Measurements from ENCODE around the gene NDUFAF4. TPM values are rescaled to one million over a fixed set of nuclear protein-coding genes. Genes with fewer than 3 reads are reported as not detected.

NDUFAF4 gene
- total and polyA plus RNA-seq, 2 experiments from 2014 or later, result 35.1 to 233 TPM

DNA sequence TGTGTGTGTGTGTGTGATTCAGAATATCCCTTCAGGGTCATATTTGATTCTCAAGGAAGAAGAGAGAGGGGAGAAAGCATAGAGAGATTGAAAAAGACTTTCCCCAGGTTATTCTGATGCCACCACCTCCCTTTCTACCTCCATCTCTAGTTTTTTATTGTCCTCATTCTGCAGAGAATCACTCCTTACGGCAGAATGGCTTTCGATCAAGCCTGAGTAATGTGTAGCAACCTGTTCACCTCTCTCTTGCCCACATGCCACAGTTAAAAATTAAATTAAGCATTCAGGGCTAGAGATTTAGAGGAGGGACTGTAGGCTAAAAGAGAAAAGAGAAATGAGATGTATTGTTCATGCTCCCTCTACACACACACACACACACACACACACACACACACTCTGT is 45.0 kb upstream of the NDUFAF4 start:
- H3K4me1 ChIP-seq (ENCODE audit: insufficient read depth), result no peaks in the 10 kb centered on the region
- no peaks in the 10 kb centered on the region for H3F3A ChIP-seq (replicated peaks; ENCODE audit: low read depth)
- H3K79me2 ChIP-seq (replicated peaks; ENCODE audit: insufficient read depth), result no peaks in the 10 kb centered on the region
- no peaks in the 10 kb centered on the region for H3K9me2 ChIP-seq (ENCODE audit: insufficient read depth)
- Mint-ChIP-seq H3K27ac (no peak overlapping the region), H3K4me1 (peaks cover 7% of the 10 kb centered on the region; the same call in 2 of the 3 replicates), H3K9me3 (no peaks in the 10 kb centered on the region), H3K36me3 (ENCODE audit: low read depth) (no peaks in the 10 kb centered on the region), H3K4me3 (no peak overlapping the region), H3K27me3 (ENCODE audit: insufficient read depth, low read depth, poor library complexity) (no peaks in the 10 kb centered on the region)
- no peak for ATAC-seq
- H3K27me3 ChIP-seq (ENCODE audit: insufficient read depth), result no peaks in the 10 kb centered on the region
- no peak for DNase-seq (ENCODE audit: low spot score)
- no peak overlapping the region for H3K4me2 ChIP-seq
- H3K4me3 ChIP-seq, result no peak overlapping the region
- H2AFZ ChIP-seq, result no peak overlapping the region
- no peak overlapping the region for H3K27ac ChIP-seq (ENCODE audit: low read depth)
- H3K36me3 ChIP-seq (ENCODE audit: insufficient read depth), result no peaks in the 10 kb centered on the region
- H4K20me1 ChIP-seq (replicated peaks; ENCODE audit: insufficient read depth), result no peaks in the 10 kb centered on the region
- no peak for TF ChIP-seq STAT1 (IDR thresholded peaks at IDR 0.05; ENCODE audit: unreplicated experiment)

DNA sequence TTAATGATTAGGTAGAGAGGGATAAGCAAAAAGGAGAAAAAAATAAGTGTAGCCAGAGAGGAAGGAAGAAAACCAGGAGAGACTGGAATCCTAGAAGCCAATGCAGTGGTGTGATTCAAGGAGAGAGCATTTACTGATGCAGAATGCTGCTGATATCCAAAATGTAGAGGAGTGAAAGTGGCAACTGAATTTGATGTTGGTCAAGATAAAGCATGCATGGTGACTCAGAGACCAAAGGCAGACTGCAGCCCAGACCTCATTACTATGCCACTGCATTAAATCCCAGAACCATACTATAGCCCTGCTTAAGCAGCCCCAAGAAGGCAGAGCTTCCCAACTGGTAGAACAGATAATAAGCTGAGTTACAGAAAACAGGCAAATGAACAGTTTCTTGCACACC is 42.6 kb upstream of the NDUFAF4 start:
- TF ChIP-seq, protein P1, sequence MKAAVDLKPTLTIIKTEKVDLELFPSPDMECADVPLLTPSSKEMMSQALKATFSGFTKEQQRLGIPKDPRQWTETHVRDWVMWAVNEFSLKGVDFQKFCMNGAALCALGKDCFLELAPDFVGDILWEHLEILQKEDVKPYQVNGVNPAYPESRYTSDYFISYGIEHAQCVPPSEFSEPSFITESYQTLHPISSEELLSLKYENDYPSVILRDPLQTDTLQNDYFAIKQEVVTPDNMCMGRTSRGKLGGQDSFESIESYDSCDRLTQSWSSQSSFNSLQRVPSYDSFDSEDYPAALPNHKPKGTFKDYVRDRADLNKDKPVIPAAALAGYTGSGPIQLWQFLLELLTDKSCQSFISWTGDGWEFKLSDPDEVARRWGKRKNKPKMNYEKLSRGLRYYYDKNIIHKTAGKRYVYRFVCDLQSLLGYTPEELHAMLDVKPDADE (IDR thresholded peaks at IDR 0.05), result no peak
- TF ChIP-seq, protein P2, sequence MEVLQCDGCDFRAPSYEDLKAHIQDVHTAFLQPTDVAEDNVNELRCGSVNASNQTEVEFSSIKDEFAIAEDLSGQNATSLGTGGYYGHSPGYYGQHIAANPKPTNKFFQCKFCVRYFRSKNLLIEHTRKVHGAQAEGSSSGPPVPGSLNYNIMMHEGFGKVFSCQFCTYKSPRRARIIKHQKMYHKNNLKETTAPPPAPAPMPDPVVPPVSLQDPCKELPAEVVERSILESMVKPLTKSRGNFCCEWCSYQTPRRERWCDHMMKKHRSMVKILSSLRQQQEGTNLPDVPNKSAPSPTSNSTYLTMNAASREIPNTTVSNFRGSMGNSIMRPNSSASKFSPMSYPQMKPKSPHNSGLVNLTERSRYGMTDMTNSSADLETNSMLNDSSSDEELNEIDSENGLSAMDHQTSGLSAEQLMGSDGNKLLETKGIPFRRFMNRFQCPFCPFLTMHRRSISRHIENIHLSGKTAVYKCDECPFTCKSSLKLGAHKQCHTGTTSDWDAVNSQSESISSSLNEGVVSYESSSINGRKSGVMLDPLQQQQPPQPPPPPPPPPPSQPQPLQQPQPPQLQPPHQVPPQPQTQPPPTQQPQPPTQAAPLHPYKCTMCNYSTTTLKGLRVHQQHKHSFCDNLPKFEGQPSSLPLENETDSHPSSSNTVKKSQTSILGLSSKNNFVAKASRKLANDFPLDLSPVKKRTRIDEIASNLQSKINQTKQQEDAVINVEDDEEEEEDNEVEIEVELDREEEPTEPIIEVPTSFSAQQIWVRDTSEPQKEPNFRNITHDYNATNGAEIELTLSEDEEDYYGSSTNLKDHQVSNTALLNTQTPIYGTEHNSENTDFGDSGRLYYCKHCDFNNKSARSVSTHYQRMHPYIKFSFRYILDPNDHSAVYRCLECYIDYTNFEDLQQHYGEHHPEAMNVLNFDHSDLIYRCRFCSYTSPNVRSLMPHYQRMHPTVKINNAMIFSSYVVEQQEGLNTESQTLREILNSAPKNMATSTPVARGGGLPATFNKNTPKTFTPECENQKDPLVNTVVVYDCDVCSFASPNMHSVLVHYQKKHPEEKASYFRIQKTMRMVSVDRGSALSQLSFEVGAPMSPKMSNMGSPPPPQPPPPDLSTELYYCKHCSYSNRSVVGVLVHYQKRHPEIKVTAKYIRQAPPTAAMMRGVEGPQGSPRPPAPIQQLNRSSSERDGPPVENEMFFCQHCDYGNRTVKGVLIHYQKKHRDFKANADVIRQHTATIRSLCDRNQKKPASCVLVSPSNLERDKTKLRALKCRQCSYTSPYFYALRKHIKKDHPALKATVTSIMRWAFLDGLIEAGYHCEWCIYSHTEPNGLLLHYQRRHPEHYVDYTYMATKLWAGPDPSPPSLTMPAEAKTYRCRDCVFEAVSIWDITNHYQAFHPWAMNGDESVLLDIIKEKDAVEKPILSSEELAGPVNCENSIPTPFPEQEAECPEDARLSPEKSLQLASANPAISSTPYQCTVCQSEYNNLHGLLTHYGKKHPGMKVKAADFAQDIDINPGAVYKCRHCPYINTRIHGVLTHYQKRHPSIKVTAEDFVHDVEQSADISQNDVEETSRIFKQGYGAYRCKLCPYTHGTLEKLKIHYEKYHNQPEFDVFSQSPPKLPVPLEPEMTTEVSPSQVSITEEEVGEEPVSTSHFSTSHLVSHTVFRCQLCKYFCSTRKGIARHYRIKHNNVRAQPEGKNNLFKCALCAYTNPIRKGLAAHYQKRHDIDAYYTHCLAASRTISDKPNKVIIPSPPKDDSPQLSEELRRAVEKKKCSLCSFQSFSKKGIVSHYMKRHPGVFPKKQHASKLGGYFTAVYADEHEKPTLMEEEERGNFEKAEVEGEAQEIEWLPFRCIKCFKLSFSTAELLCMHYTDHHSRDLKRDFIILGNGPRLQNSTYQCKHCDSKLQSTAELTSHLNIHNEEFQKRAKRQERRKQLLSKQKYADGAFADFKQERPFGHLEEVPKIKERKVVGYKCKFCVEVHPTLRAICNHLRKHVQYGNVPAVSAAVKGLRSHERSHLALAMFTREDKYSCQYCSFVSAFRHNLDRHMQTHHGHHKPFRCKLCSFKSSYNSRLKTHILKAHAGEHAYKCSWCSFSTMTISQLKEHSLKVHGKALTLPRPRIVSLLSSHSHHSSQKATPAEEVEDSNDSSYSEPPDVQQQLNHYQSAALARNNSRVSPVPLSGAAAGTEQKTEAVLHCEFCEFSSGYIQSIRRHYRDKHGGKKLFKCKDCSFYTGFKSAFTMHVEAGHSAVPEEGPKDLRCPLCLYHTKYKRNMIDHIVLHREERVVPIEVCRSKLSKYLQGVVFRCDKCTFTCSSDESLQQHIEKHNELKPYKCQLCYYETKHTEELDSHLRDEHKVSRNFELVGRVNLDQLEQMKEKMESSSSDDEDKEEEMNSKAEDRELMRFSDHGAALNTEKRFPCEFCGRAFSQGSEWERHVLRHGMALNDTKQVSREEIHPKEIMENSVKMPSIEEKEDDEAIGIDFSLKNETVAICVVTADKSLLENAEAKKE (CRISPR knock-in tag; IDR thresholded peaks at IDR 0.05), result no peak
- TF ChIP-seq, protein P3, sequence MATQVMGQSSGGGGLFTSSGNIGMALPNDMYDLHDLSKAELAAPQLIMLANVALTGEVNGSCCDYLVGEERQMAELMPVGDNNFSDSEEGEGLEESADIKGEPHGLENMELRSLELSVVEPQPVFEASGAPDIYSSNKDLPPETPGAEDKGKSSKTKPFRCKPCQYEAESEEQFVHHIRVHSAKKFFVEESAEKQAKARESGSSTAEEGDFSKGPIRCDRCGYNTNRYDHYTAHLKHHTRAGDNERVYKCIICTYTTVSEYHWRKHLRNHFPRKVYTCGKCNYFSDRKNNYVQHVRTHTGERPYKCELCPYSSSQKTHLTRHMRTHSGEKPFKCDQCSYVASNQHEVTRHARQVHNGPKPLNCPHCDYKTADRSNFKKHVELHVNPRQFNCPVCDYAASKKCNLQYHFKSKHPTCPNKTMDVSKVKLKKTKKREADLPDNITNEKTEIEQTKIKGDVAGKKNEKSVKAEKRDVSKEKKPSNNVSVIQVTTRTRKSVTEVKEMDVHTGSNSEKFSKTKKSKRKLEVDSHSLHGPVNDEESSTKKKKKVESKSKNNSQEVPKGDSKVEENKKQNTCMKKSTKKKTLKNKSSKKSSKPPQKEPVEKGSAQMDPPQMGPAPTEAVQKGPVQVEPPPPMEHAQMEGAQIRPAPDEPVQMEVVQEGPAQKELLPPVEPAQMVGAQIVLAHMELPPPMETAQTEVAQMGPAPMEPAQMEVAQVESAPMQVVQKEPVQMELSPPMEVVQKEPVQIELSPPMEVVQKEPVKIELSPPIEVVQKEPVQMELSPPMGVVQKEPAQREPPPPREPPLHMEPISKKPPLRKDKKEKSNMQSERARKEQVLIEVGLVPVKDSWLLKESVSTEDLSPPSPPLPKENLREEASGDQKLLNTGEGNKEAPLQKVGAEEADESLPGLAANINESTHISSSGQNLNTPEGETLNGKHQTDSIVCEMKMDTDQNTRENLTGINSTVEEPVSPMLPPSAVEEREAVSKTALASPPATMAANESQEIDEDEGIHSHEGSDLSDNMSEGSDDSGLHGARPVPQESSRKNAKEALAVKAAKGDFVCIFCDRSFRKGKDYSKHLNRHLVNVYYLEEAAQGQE (IDR thresholded peaks at IDR 0.05; ENCODE audit: unreplicated experiment), result no peak
- TF ChIP-seq JUNB (IDR thresholded peaks at IDR 0.05; ENCODE audit: unreplicated experiment) (no peak), EZH2phosphoT487 (IDR thresholded peaks at IDR 0.05; ENCODE audit: unreplicated experiment) (no peak), EZH2 (IDR thresholded peaks at IDR 0.05; ENCODE audit: low read depth, unreplicated experiment) (no peak), CREB1 (CRISPR knock-in tag; IDR thresholded peaks at IDR 0.05; ENCODE audit: low read depth) (no peak), ZNF331 (CRISPR knock-in tag; IDR thresholded peaks at IDR 0.05; ENCODE audit: low read depth) (no peak)
- TF ChIP-seq, protein P4, sequence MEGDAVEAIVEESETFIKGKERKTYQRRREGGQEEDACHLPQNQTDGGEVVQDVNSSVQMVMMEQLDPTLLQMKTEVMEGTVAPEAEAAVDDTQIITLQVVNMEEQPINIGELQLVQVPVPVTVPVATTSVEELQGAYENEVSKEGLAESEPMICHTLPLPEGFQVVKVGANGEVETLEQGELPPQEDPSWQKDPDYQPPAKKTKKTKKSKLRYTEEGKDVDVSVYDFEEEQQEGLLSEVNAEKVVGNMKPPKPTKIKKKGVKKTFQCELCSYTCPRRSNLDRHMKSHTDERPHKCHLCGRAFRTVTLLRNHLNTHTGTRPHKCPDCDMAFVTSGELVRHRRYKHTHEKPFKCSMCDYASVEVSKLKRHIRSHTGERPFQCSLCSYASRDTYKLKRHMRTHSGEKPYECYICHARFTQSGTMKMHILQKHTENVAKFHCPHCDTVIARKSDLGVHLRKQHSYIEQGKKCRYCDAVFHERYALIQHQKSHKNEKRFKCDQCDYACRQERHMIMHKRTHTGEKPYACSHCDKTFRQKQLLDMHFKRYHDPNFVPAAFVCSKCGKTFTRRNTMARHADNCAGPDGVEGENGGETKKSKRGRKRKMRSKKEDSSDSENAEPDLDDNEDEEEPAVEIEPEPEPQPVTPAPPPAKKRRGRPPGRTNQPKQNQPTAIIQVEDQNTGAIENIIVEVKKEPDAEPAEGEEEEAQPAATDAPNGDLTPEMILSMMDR (conservative IDR thresholded peaks at IDR 0.05; ENCODE audit: low read depth in 2 of 2), result no peak
- no peaks in the 10 kb centered on the region for H3K27me3 ChIP-seq (ENCODE audit: insufficient read depth)
- no peaks in the 10 kb centered on the region for H3K79me2 ChIP-seq (replicated peaks; ENCODE audit: insufficient read depth)
- H3F3A ChIP-seq (replicated peaks; ENCODE audit: low read depth), result no peaks in the 10 kb centered on the region
- Mint-ChIP-seq H3K27ac (no peak overlapping the region), H3K36me3 (ENCODE audit: low read depth) (no peaks in the 10 kb centered on the region), H3K4me3 (no peak overlapping the region), H3K27me3 (ENCODE audit: insufficient read depth, low read depth, poor library complexity) (no peaks in the 10 kb centered on the region), H3K9me3 (no peaks in the 10 kb centered on the region), H3K4me1 (peaks cover 7% of the 10 kb centered on the region; the same call in 2 of the 3 replicates)
- H3K4me1 ChIP-seq (ENCODE audit: insufficient read depth), result no peaks in the 10 kb centered on the region
- no peak overlapping the region for H2AFZ ChIP-seq
- H3K9me2 ChIP-seq (ENCODE audit: insufficient read depth), result no peaks in the 10 kb centered on the region
- no peak for ATAC-seq
- DNase-seq (ENCODE audit: low spot score), result no peak
- no peak overlapping the region for H3K27ac ChIP-seq (ENCODE audit: low read depth)
- no peaks in the 10 kb centered on the region for H3K36me3 ChIP-seq (ENCODE audit: insufficient read depth)
- no peak overlapping the region for H3K4me2 ChIP-seq
- no peak overlapping the region for H3K4me3 ChIP-seq
- H4K20me1 ChIP-seq (replicated peaks; ENCODE audit: insufficient read depth), result no peaks in the 10 kb centered on the region
